Activated T-helper 1 cell treated with anti-CD3 and anti-CD28 coated beads, Interleukin-2, amount 50 U/mL, for 16 hours (primary cell): Measurements from ENCODE around the gene ZNF729.
"Not testable (repeated sequence)": the region's sequence is repeated elsewhere in the genome, so short reads cannot be mapped to it uniquely, and the experiment has no call there.

Experiments
- DNase-seq, 2 donors: peaks; one replicate each; pipeline ENCODE4 v3.0.0-alpha.2; 2020; ENCODE audit warnings: low read depth in 1 of 2, low spot score in 1 of 2

ZNF729 gene

GRCh38 chr19:22286151-22286810 lies at the start of gene ZNF729:
ZNF729 (plus strand) TSS chr19:22286441; CDS start chr19:22286526, 85 bp downstream.
- no peak for DNase-seq

- DNase-seq = no peak
Measured at GRCh38 chr19:22256856-22257255, 29.4 kb upstream of the ZNF729 start.

- DNase-seq = no peak
Measured at GRCh38 chr19:22257381-22257780, 28.9 kb upstream of the ZNF729 start.

GRCh38 chr19:22257916-22258315 lies 28.3 kb upstream of the ZNF729 start:
- DNase-seq = no peak

GRCh38 chr19:22260499-22260898 lies 25.7 kb upstream of the ZNF729 start:
- DNase-seq = no peak

- no peak for DNase-seq
Measured at GRCh38 chr19:22261596-22261995, 24.6 kb upstream of the ZNF729 start.

GRCh38 chr19:22263121-22263520 lies 23.1 kb upstream of the ZNF729 start:
- no peak for DNase-seq

- not testable (repeated sequence) for DNase-seq
Measured at GRCh38 chr19:22321554-22321953, 35.3 kb downstream of the ZNF729 start.

- no peak for DNase-seq
Measured at GRCh38 chr19:22326219-22326618, 40.0 kb downstream of the ZNF729 start.

GRCh38 chr19:22327321-22327720 lies 41.1 kb downstream of the ZNF729 start:
- DNase-seq = no peak

- no peak for DNase-seq
Measured at GRCh38 chr19:22331521-22331920, 45.3 kb downstream of the ZNF729 start.

- DNase-seq = no peak
Measured at GRCh38 chr19:22332924-22333323, 46.7 kb downstream of the ZNF729 start.

- DNase-seq = no peak
Measured at GRCh38 chr19:22335716-22336115, 49.5 kb downstream of the ZNF729 start.

GRCh38 chr19:22354665-22355064 lies 68.4 kb downstream of the ZNF729 start:
- DNase-seq = no peak
